Measurements from ENCODE around the gene ACAA1.

ACAA1 gene

GRCh38 chr3:38118421-38119247 is 18.3 kb downstream of the ACAA1 start:
- DNase-seq, result no peak

GRCh38 chr3:38117748-38118420 is 19.0 kb downstream of the ACAA1 start:
- peak in 1 of 2 experiments; percentile 2 for DNase-seq

- DNase-seq, result no peak
Measured at GRCh38 chr3:38117163-38117716, 19.7 kb downstream of the ACAA1 start.

- DNase-seq, result no peak
Measured at GRCh38 chr3:38116471-38117162, 20.3 kb downstream of the ACAA1 start.

GRCh38 chr3:38115645-38116427 is 21.1 kb downstream of the ACAA1 start:
- no peak for DNase-seq

- no peak for DNase-seq
Measured at GRCh38 chr3:38114875-38115644, 21.9 kb downstream of the ACAA1 start.

- no peak for DNase-seq
Measured at GRCh38 chr3:38114052-38114874, 22.7 kb downstream of the ACAA1 start.

- no peak for DNase-seq
Measured at GRCh38 chr3:38112378-38112761, 24.6 kb downstream of the ACAA1 start.

GRCh38 chr3:38111696-38112377 is 25.1 kb downstream of the ACAA1 start:
- no peak for DNase-seq

- DNase-seq, result no peak
Measured at GRCh38 chr3:38111201-38111600, 25.7 kb downstream of the ACAA1 start.

- no peak for DNase-seq
Measured at GRCh38 chr3:38110314-38111050, 26.4 kb downstream of the ACAA1 start.

- DNase-seq, result no peak
Measured at GRCh38 chr3:38109580-38110313, 27.2 kb downstream of the ACAA1 start.

GRCh38 chr3:38108649-38109579 is 28.0 kb downstream of the ACAA1 start:
- no peak for DNase-seq

GRCh38 chr3:38107911-38108648 is 28.8 kb downstream of the ACAA1 start:
- DNase-seq, result no peak

- DNase-seq, result no peak
Measured at GRCh38 chr3:38105525-38105924, 31.4 kb downstream of the ACAA1 start.

GRCh38 chr3:38102444-38102814 is 34.5 kb downstream of the ACAA1 start:
- DNase-seq, result no peak
